Activated CD4-positive, CD25-positive, alpha-beta regulatory T cell treated with anti-CD3 and anti-CD28 coated beads, Interleukin-2, amount 50 U/mL, for 16 hours (primary cell): ENCODE data around the gene HIRA.

Experiments
- DNase-seq: peaks from one replicate; pipeline ENCODE4 v3.0.0-alpha.2; 2020; ENCODE audit warnings: low read depth, low spot score

The HIRA gene, protein sequence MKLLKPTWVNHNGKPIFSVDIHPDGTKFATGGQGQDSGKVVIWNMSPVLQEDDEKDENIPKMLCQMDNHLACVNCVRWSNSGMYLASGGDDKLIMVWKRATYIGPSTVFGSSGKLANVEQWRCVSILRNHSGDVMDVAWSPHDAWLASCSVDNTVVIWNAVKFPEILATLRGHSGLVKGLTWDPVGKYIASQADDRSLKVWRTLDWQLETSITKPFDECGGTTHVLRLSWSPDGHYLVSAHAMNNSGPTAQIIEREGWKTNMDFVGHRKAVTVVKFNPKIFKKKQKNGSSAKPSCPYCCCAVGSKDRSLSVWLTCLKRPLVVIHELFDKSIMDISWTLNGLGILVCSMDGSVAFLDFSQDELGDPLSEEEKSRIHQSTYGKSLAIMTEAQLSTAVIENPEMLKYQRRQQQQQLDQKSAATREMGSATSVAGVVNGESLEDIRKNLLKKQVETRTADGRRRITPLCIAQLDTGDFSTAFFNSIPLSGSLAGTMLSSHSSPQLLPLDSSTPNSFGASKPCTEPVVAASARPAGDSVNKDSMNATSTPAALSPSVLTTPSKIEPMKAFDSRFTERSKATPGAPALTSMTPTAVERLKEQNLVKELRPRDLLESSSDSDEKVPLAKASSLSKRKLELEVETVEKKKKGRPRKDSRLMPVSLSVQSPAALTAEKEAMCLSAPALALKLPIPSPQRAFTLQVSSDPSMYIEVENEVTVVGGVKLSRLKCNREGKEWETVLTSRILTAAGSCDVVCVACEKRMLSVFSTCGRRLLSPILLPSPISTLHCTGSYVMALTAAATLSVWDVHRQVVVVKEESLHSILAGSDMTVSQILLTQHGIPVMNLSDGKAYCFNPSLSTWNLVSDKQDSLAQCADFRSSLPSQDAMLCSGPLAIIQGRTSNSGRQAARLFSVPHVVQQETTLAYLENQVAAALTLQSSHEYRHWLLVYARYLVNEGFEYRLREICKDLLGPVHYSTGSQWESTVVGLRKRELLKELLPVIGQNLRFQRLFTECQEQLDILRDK

DNA sequence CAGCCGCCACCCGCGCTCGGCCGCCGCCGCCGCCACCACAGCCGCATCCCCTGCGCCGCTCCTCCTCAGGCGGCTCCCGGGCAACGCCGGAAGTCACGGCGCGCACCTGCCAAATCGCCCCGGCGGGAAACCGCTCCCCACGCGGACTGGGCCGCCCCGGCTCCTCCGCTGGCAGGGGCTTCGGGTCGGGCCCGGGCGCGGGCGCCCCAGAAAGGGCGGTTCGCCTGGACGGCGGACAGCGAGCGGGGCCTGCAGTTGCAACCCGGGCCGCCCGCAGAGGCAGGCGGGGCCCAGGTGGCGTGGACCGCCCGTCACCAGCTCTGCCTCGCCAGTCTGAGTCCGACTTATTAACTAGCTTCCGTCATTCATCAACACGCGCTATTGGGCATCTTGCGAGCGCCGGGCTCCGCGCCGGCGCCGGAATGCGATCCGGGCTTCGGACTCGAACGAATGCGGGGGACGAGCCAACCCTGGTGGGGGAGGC lies at the start of gene HIRA:
Gene HIRA (minus strand): TSS at position 85 of the 484 bp plus-strand sequence. CDS start 257 bp downstream, outside the sequence.
- DNase-seq = peak; percentile 72

DNA sequence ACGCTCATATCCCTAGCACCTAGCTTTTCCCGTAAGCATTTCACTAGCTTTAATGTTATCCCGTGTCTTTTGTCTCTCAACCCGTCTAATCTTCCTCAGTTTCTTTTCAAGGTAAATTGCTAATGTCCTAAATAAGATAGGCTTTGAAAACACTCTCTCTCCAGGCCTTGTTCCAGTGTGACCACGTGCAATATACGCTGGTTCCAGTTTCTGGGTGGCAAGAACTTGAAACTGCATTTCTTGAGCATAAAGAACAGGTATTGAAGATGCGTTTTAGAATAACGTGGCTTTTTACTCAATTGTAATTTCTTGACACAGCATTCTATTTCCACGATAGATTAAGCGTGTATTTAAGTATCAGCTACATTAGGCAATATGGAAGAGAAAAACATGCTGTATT lies 49.3 kb upstream of the HIRA start:
- no peak for DNase-seq

GRCh38 chr22:19480173-19480568 lies 48.6 kb upstream of the HIRA start:
- no peak for DNase-seq

GRCh38 chr22:19479355-19480172 lies 48.0 kb upstream of the HIRA start, which contains the start of gene CDC45:
TSS of gene CDC45 (plus strand) at chr22:19479920. CDS start at chr22:19479969, 49 bp downstream.
- peak; percentile 92 for DNase-seq

DNA sequence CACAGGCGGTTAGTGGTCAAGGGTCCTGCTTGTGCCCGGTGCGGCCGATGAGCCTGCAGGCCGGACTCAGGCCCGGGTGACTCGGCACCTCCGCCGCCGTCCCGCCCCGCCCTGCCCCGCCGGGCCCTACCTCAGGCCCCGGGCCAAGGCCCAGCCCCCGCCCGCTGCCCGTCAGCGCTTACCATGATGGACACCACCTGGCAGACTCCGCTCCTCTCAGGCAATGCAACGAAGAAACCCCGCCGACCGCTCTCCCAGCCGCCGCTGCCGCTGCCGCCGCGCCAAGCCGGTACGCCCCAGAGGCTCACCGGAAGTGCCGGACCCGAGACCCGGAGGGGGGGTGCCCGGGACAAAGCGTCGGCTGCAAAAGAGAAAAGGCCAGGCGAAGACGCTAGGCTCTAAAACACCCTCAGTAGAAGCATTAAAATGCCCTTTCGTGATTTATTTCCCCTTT lies 47.4 kb upstream of the HIRA start, which contains the start of gene UFD1:
Gene UFD1 (minus strand): TSS at position 293 of the 454 bp plus-strand sequence. CDS start 108 bp downstream, at position 185.
- peak; percentile 56 for DNase-seq

DNA sequence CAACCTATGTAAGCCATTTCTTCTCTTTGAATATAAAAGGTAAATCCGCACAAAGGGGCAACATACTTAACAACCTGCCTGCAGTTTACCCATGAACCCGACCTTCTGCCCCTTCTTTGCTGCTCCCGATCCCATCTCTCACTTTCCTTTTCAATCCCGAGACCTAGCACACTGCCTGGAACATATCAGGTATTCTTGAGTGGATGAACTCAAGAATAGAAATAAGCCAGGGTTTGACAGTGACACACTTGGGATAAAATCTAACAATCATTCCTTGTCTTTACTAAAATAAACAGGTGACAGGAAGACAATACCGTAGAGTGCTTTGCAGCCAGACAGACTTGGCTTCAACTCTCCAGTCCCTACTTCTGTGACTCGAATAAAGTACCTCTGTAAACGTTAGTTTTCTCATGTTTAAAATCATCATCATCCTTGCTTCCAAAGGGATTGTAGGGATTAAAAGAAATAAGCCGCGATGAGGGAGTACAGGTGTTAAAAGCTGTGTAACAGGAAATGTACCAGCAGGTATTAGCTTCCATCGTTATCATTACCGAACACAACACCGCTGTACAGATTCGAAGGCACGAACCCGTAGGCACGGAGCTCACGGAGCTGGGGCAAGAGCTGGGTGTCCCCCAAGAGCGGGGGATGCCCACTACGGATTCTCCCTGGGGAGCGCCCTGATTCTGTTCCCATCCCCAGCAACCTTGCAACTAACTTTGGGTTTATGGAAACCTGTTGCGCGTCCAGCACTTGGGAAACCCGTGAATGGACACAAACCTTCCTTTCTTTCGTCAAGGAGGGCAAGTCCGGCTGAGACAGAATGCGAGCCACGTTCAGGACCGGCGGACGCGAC lies 46.7 kb upstream of the HIRA start:
- DNase-seq = no peak

DNA sequence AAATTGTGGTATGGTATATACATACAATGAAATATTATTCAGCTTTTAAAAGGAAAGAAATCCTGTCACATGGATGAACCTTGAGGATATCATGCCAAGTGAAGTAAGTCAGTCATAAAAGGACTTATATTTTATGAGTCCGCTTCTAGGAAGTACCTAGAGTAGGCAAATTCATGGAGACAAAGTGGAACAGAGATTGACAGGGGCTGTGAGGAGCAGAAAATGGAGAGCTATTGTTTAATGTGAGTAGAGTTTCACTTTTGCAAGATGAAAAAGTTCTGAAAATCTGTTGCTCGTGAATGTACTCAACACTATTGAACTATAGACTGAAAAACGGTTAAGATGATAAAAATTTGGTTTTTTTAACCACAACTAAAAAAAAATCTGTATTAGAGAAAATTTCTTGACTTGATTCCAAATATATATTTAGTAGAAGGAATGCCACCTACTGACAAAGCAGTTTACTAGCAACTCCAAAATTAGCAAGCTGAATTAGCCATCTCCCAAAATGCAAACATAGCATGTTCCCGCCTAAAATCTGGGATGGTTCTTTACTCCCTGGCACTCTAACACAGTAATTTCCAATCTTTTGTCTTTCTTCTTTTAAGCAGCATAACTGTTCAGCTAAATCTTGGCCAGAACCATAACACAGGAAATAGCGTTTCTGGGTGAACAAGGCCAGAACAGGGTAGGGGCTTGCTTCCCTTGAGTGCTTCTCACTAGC lies 46.0 kb upstream of the HIRA start:
- no peak for DNase-seq

GRCh38 chr22:19476023-19476422 lies 44.5 kb upstream of the HIRA start:
- DNase-seq = no peak

GRCh38 chr22:19473578-19473977 lies 42.0 kb upstream of the HIRA start:
- no peak for DNase-seq

DNA sequence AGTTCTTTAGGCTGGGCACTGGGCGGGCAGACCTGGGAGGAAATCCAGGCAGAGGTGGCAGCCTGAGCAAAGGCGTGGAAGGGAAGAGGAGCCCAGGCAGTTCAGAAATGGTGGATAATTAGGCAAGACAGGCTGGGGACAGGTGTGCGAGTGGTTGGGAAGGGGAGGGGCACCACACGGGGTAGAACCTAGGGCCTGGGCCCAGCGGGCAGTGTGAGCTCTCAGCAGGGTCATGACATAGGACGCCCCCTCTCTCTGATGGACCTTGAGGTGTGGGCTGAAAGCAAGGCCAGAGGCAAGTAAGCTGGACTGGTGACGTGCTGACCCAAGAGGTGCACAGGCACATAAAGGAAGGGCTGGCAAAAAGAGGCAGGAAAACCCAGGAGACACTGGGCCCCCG lies 40.7 kb upstream of the HIRA start:
- no peak for DNase-seq

GRCh38 chr22:19471572-19471971 lies 40.0 kb upstream of the HIRA start:
- DNase-seq = no peak

DNA sequence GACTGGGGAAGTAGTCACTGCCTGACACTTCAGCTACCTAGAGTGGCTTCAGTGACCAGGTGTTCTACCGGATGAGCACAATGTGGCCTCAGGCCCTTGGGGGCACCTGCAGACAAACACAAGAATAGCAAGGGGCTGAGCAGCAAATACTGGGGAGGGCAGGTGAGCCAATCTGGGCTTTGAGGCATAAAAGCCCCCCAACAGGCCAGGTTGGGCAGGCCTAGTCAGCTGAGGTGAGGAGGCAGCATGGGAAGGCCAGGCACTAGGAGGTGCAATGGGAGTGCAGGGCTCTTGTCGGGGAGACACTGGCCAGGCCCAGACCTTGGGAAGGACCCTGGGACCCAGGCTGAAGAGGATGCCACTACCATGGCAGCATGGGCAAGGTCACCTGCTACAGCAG lies 38.5 kb upstream of the HIRA start:
- DNase-seq = no peak

GRCh38 chr22:19469421-19469820 lies 37.9 kb upstream of the HIRA start:
- DNase-seq = no peak

DNA sequence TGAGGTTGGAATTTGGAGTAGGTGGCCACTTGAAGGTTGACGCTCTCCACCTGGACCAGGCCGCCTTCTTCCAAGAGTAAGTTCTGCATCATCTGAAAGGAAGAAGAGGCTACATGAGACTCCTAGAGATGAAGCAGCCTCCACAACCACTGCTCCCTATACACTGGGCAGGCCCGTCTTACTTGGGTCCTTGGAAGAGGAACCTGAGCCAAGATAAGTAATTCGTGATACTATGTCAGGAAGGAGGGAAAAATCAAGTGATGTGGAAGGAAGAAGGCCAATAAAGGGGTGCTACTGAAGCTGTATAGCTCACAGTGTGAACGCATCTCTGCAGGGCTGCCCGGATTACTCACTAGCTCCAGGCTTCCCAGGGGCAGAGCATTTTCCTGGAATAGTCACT lies 36.4 kb upstream of the HIRA start:
- no peak for DNase-seq

GRCh38 chr22:19466848-19467752 lies 35.6 kb upstream of the HIRA start:
- no peak for DNase-seq

DNA sequence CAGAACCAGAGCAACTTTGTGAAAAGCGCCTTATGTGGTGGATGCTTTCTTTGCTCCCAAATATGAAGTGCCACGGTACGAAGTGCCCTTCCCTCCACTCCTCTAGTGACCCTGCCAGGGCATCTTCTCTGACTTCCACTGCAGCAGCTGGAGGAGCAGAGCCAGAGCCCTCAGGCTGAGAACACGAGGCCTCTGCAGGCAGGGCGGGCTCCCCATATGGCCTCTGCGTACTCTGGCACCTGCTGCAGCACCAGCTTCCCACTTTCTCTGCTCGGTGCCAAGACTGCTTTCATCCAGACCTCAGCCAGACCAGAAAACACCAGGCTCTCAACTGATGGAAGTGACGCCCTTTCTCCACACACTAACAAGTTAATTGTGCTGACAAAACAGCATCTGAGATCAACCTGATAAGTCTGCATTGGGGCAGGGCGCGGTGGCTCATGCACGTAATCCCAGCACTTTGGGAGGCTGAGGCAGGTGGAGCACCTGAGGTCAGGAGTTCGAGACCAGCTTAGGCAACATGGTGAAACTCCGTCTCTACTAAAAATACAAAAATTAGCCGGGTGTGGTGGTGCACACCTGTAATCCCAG lies 34.7 kb upstream of the HIRA start:
- no peak for DNase-seq

DNA sequence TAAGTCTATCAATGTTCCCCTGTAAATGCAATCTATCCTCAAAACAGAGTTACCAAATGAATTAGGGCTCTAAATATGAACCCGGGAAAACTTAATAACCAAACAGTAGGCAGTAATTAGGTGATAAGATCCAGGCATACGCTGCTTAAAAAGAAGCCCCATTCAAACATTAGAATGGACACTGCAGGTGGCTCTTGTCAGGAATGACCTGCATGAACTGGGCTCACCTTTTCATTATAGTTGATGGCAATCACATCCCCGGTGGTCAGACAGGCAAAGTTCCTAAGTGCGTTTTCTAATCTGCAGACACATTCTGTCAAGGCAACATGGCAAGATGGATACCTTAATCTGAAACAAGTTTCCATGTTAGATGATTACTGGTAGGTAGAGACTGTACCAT lies 33.4 kb upstream of the HIRA start:
- DNase-seq = no peak

- DNase-seq = no peak
These were observed 33.0 kb upstream of the HIRA start for GRCh38 chr22:19464546-19464945.
